T follicular helper cell (primary cell): Measurements from ENCODE around the gene ANXA4.
"Not testable (repeated sequence)": the region's sequence is repeated elsewhere in the genome, so short reads cannot be mapped to it uniquely, and the experiment has no call there.

Experiments
- DNase-seq: peaks from one replicate; pipeline ENCODE4 v3.0.0-alpha.2; 2020; ENCODE audit warnings: low read depth

Gene ANXA4

DNA sequence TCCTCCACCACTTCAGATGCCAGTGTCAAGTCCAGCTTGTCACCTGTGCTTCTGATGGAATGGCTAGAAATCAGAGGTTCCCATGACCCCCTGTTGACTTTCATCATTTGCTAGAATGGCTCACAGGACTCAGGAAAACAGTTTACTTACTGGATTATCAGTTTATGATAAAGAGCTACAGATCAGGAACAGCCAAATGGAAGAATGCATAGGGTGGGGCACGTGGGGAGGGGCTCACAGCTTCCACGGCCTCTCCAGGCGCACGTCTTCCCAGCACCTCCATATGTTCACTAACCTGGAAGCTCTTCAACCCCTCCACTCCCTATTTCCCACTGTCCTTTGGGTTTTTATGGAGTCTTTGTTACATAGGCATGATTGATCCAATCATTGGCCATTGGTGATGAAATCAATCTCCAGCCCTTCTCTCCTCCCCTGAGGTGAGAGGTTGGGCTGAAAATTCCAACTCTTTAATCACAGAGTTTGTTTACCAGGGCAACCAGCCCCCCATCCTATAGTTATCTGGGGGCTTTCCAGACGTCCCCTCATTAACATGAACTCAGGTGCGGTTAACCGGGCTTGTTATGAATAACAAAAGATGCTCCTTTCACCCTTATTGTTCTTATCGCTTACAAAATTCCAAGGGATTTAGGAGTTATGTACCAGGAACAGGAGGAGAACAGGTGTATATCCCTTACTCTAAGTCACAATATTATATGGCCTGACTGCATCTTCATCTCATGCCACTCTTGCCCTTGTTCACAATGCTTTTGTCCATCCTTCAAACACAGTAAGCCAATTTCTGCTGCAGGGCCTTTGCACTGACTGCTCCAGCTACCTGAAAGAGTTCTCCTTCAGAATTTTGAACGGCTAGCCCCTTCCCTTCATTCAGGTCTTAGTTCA is 35.2 kb downstream of the ANXA4 start:
- no peak for DNase-seq

GRCh38 chr2:69777786-69778105 is 35.8 kb downstream of the ANXA4 start:
- no peak for DNase-seq

GRCh38 chr2:69779258-69780001 is 37.5 kb downstream of the ANXA4 start:
- no peak for DNase-seq

- DNase-seq = no peak
Observed at GRCh38 chr2:69780921-69781320, 39.0 kb downstream of the ANXA4 start.

- no peak for DNase-seq
Observed at GRCh38 chr2:69781321-69782248, 39.7 kb downstream of the ANXA4 start.

GRCh38 chr2:69784228-69784627 is 42.3 kb downstream of the ANXA4 start:
- DNase-seq = no peak

DNA sequence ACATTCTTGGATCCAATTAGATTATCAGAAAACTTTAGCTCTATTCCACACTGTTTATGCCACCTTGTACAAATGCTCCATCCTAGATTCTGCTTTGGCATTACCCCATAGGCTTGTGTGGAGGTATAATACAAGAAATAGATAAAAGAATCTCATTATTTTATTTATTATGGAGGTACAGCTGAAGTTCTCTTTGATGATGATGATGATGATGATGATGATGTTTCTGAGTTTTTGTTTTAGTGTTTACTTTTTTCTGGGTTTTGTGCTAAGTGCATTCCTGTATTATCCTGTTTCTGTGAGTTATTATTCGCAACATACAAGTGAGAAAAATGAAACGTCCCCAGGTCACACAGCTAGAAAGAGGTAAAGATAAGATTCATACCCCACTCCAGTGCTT is 43.4 kb downstream of the ANXA4 start:
- DNase-seq = no peak

DNA sequence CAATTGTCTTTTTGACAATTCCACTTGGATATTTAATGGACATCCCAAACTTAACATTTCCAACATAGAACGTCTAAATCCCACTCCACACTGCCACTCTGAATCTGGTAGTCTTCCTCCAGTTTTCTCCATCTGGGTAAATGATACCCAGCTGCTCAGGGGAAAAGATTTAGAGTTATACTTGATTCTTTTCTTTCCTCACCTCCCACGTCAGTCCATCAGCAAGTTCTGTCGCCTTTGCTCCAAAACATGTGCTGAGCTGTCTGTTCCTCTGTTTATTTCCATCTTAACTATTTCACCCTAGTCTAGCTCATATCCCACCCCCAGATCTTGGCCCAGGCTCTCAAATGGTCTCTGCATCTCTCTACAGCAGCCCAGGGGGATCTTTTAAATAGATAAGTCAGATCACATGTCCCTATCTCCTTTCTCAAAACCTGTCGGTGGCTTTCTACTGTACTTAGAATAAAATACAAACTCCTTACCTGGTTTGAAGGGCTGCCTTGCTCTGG is 44.2 kb downstream of the ANXA4 start:
- no peak for DNase-seq

DNA sequence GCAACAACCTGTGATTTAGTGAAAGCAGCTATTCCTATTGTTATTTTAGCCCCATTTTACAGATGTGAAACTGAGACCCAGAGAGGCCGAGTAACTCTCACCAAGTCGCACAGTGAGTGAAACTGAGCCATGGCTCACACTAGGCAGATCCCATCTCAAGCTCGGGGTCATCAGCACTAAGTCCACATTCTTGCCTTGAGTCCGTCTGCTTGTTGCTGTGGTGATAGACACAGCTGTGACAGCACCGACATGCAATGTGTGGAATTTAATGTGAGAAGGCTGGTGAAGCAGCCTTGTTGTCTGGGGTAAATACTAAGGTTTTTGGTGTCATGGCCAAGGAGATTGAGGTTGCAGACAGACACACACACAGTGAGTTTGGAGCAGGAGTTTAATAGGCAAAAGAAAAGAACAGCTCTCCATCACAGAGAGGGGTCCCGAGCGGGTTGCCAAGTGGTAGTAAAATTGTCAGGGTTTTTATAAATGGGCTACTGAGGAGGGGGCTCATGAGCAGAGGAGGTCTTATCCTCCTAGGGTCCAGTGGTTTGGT is 47.3 kb downstream of the ANXA4 start:
- DNase-seq = no peak

- no peak for DNase-seq
Observed at GRCh38 chr2:69789772-69790600, 48.1 kb downstream of the ANXA4 start.

- no peak for DNase-seq
Observed at GRCh38 chr2:69790601-69790959, 48.6 kb downstream of the ANXA4 start.

DNA sequence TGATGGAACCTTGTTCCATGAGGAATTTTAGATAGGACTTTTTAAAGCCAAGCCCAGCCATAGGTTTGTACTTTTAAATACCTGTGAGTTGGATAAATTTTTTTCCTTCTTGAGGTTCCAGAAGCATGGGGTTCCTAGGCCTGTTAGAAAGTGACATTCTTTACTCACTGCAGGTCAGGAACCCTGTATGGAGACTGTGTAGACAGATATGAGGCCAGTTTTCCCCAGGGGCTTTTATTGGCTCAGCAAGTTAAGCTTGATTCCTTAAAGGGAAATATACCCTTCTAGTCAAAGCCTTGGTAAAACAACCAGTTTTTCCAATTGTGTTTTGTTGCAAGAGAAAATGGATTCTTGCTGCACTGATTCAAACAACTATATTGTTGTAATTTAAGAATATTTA is 49.1 kb downstream of the ANXA4 start:
- no peak for DNase-seq

DNA sequence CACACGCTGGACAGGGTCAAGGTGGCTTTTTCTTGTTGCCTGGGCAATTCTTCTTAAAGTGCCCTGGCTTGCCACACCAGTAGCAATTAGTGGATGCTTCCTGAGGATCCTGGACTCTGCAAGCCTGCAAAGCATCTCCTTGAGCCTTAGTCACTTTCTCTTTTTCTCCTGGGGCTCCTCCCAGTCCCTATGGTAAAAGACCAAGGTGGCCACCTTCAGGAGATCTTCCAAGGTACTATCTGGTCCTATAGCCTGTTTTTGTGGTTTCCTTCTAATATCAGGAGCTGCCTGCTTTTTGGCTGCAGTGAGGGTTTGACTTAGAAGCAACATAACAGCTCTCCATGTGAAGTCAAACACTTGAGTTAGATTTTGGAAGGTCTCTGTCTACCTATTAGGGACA is 54.2 kb downstream of the ANXA4 start:
- no peak for DNase-seq

GRCh38 chr2:69797235-69797634 is 55.3 kb downstream of the ANXA4 start:
- no peak for DNase-seq

GRCh38 chr2:69797836-69798289 is 55.9 kb downstream of the ANXA4 start:
- no peak for DNase-seq

- DNase-seq = no peak
Observed at GRCh38 chr2:69798290-69798908, 56.5 kb downstream of the ANXA4 start.

DNA sequence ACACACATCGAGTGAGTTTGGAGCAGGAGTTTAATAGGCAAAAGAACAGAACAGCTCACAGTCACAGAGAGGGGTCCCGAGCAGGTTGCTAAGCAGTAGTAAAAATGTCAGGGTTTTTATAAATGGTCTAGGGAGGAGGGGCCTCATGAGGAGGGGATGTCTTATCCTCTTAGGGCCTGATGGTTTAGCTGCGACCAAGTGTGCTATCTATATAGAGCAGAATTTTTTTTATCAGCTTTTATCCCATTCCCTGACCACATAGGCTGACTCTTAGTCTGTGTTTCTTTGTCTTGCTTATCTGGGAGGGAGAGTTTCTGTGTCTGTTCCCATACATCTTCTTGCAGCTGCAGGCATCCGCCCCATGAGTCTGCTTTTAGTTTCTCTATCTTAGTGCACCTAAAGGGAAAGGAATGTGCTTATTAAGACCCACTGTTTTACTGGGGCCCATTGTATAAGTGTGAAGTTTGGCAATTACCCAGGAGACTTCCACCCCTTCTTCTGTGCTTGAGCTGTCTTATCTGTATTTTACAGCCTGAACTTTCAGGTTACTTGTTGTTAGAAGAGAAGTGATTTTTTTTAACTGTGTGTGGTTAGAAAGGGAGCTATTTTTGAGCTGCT is 57.1 kb downstream of the ANXA4 start:
- no peak for DNase-seq

DNA sequence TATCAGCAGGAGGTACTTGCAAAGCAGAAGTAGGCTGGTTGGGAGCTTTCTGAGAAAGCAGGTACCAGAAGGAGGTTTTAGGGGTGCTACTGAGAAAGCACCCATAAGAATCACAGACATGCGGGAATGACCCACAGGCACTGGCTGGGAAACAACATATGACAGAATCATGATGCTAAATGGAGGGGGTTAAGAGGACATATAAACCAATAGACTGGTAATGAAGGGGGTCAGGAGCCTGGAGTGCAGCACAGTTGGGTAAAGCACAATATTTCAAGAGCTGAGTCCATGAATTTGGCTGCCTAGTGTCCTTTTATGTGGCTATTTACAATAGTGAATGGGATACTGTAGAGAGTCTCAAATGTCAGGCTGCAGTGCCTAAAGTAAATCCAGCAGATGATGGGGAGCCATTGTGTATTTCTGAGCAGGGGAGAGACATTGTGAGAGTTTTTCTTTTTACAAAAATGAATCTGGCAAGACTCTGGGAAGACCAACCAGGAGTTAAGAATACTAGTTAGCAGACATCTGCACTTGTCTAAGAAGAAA is 59.9 kb downstream of the ANXA4 start:
- no peak for DNase-seq

GRCh38 chr2:69802781-69803367 is 60.9 kb downstream of the ANXA4 start:
- not testable (repeated sequence) for DNase-seq
